KMS-11 (cell line): ENCODE data around the gene COPS8.

Source experiments
- H2AFZ ChIP-seq: fragments of 200-600 bp; sonication (generic); 2 replicates; pipeline ENCODE4 v1.6.1; 2016; ENCODE audit warnings: antibody characterized with exemption, mixed run types, low read depth
- H3K27ac ChIP-seq: fragments of 200-600 bp; sonication (generic); 2 replicates; pipeline ENCODE4 v1.6.1; 2016; ENCODE audit warnings: mild to moderate bottlenecking, mixed run types
- H3K27me3 ChIP-seq: fragments of 200-600 bp; sonication (generic); 2 replicates; pipeline ENCODE4 v1.6.1; 2017; ENCODE audit warnings: mild to moderate bottlenecking, low read depth, mixed run types, moderate library complexity; ENCODE audit not compliant: insufficient read depth
- H3K36me3 ChIP-seq: fragments of 200-600 bp; sonication (generic); 2 replicates; pipeline ENCODE4 v1.6.1; 2017; ENCODE audit warnings: mild to moderate bottlenecking, mixed run types; ENCODE audit not compliant: insufficient read depth
- H3K4me1 ChIP-seq: fragments of 200-600 bp; sonication (generic); 2 replicates; pipeline ENCODE4 v1.6.1; 2016; ENCODE audit warnings: mild to moderate bottlenecking, low read depth, mixed run types; ENCODE audit not compliant: poor library complexity, severe bottlenecking
- H3K4me2 ChIP-seq: fragments of 200-600 bp; sonication (generic); 2 replicates; pipeline ENCODE4 v1.7.0; 2016; ENCODE audit warnings: mild to moderate bottlenecking, mixed run types
- H3K4me3 ChIP-seq: fragments of 200-600 bp; sonication (generic); IDR thresholded peaks from 2 replicates; pipeline ENCODE4 v1.6.1; 2017; ENCODE audit warnings: low read depth, low read length, mixed read lengths; ENCODE audit not compliant: insufficient read depth
- H3K79me2 ChIP-seq: fragments of 200-600 bp; sonication (generic); 2 replicates; pipeline ENCODE4 v1.6.1; 2016; ENCODE audit warnings: low read depth, mixed run types; ENCODE audit not compliant: insufficient read depth
- H3K9ac ChIP-seq: fragments of 200-600 bp; sonication (generic); 2 replicates; pipeline ENCODE4 v1.6.1; 2016; ENCODE audit warnings: mild to moderate bottlenecking, mixed run types
- H4K20me1 ChIP-seq: fragments of 200-600 bp; sonication (generic); 2 replicates; pipeline ENCODE4 v1.6.1; 2016; ENCODE audit warnings: mild to moderate bottlenecking, mixed run types; ENCODE audit not compliant: insufficient read depth
- CTCF ChIP-seq: fragments of 200-600 bp; sonication (generic); conservative IDR thresholded peaks from 2 replicates; pipeline ENCODE4 v1.6.1; 2017; ENCODE audit warnings: low read depth, mild to moderate bottlenecking, antibody characterized with exemption, low read length, moderate library complexity, mixed read lengths

COPS8 gene

GRCh38 chr2:237074211-237074993 lies 11.3 kb upstream of the COPS8 start:
- no peaks in the 10 kb centered on the region for H4K20me1 ChIP-seq
- H3K79me2 ChIP-seq, result no peaks in the 10 kb centered on the region
- H3K4me3 ChIP-seq, result no peak overlapping the region
- H3K9ac ChIP-seq, result no peak overlapping the region
- no peak for TF ChIP-seq CTCF
- no peaks in the 10 kb centered on the region for H3K4me1 ChIP-seq
- no peaks in the 10 kb centered on the region for H3K27me3 ChIP-seq
- no peak overlapping the region for H3K27ac ChIP-seq
- no peak overlapping the region for H3K4me2 ChIP-seq
- no peaks in the 10 kb centered on the region for H3K36me3 ChIP-seq
- H2AFZ ChIP-seq, result no peak overlapping the region

- Histone ChIP-seq H3K27me3 (no peaks in the 10 kb centered on the region), H3K79me2 (no peaks in the 10 kb centered on the region), H3K4me2 (no peak overlapping the region), H2AFZ (no peak overlapping the region), H3K4me1 (no peaks in the 10 kb centered on the region), H3K36me3 (no peaks in the 10 kb centered on the region), H3K9ac (no peak overlapping the region), H3K27ac (no peak overlapping the region), H4K20me1 (no peaks in the 10 kb centered on the region), H3K4me3 (no peak overlapping the region)
- no peak for TF ChIP-seq CTCF
Measured at GRCh38 chr2:237075749-237076599, 9.7 kb upstream of the COPS8 start.

- H3K27me3 ChIP-seq, result no peaks in the 10 kb centered on the region
- H3K9ac ChIP-seq, result no peak overlapping the region
- no peaks in the 10 kb centered on the region for H4K20me1 ChIP-seq
- no peak overlapping the region for H3K27ac ChIP-seq
- peaks cover 10% of the 10 kb centered on the region for H3K4me1 ChIP-seq
- peaks cover 10% of the 10 kb centered on the region for H3K79me2 ChIP-seq
- no peak overlapping the region for H3K4me2 ChIP-seq
- no peaks in the 10 kb centered on the region for H3K36me3 ChIP-seq
- no peak for TF ChIP-seq CTCF
- no peak overlapping the region for H2AFZ ChIP-seq
- no peak overlapping the region for H3K4me3 ChIP-seq
Measured at GRCh38 chr2:237081596-237081995, 4.1 kb upstream of the COPS8 start.

GRCh38 chr2:237083026-237083425 lies 2.7 kb upstream of the COPS8 start:
- H2AFZ ChIP-seq, result no peak overlapping the region
- no peak for TF ChIP-seq CTCF
- no peak overlapping the region for H3K4me3 ChIP-seq
- no peaks in the 10 kb centered on the region for H3K36me3 ChIP-seq
- H3K27me3 ChIP-seq, result no peaks in the 10 kb centered on the region
- H3K79me2 ChIP-seq, result peaks cover 24% of the 10 kb centered on the region
- no peak overlapping the region for H3K4me2 ChIP-seq
- H4K20me1 ChIP-seq, result no peaks in the 10 kb centered on the region
- H3K9ac ChIP-seq, result no peak overlapping the region
- no peak overlapping the region for H3K27ac ChIP-seq
- H3K4me1 ChIP-seq, result peaks cover 22% of the 10 kb centered on the region
